ENCODE measurements around the gene GAS1.

GRCh38 chr9:86912210-86912609 is 35.1 kb downstream of the GAS1 start:
- TF ChIP-seq, protein P1, sequence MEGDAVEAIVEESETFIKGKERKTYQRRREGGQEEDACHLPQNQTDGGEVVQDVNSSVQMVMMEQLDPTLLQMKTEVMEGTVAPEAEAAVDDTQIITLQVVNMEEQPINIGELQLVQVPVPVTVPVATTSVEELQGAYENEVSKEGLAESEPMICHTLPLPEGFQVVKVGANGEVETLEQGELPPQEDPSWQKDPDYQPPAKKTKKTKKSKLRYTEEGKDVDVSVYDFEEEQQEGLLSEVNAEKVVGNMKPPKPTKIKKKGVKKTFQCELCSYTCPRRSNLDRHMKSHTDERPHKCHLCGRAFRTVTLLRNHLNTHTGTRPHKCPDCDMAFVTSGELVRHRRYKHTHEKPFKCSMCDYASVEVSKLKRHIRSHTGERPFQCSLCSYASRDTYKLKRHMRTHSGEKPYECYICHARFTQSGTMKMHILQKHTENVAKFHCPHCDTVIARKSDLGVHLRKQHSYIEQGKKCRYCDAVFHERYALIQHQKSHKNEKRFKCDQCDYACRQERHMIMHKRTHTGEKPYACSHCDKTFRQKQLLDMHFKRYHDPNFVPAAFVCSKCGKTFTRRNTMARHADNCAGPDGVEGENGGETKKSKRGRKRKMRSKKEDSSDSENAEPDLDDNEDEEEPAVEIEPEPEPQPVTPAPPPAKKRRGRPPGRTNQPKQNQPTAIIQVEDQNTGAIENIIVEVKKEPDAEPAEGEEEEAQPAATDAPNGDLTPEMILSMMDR (IDR thresholded peaks at IDR 0.05), result no peak
- no peak for TF ChIP-seq POLR2A (IDR thresholded peaks at IDR 0.05)
- no peak for TF ChIP-seq EP300 (IDR thresholded peaks at IDR 0.05; ENCODE audit: low read depth)

All from transverse colon (tissue), 3 donors.